Measurements from ENCODE around the gene KCNH4.
A peak's percentile ranks its signal among the peaks of the same experiment; 100 is the strongest.
"Not testable (repeated sequence)": the region's sequence is repeated elsewhere in the genome, so short reads cannot be mapped to it uniquely, and the experiment has no call there.

The KCNH4 gene

DNA sequence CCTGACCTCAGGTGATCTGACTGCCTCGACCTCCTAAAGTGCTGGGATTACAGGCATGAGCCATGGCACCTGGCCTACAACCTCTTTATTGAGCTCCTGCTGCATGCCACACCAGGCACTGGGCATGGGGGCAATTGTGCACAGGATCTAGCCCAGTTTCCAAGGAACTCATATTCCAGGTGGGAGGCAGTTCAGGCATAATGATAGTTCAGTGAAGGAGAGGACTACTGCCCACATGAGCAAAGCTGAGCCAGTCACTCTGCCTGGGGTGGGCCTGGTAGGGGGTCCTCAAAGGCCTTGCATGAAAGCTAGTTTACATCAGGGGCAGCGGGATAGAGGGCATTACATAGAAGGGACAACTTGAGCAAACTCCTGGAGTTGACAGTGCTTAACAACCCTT lies 6.9 kb upstream of the KCNH4 start:
- no peak for DNase-seq (ENCODE audit: low read depth)
- TF ChIP-seq, protein P1, sequence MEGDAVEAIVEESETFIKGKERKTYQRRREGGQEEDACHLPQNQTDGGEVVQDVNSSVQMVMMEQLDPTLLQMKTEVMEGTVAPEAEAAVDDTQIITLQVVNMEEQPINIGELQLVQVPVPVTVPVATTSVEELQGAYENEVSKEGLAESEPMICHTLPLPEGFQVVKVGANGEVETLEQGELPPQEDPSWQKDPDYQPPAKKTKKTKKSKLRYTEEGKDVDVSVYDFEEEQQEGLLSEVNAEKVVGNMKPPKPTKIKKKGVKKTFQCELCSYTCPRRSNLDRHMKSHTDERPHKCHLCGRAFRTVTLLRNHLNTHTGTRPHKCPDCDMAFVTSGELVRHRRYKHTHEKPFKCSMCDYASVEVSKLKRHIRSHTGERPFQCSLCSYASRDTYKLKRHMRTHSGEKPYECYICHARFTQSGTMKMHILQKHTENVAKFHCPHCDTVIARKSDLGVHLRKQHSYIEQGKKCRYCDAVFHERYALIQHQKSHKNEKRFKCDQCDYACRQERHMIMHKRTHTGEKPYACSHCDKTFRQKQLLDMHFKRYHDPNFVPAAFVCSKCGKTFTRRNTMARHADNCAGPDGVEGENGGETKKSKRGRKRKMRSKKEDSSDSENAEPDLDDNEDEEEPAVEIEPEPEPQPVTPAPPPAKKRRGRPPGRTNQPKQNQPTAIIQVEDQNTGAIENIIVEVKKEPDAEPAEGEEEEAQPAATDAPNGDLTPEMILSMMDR (conservative IDR thresholded peaks at IDR 0.05; ENCODE audit: low read depth, low read length), result no peak
- H3K4me3 ChIP-seq (ENCODE audit: low read depth, low read length), result no peak overlapping the region

DNA sequence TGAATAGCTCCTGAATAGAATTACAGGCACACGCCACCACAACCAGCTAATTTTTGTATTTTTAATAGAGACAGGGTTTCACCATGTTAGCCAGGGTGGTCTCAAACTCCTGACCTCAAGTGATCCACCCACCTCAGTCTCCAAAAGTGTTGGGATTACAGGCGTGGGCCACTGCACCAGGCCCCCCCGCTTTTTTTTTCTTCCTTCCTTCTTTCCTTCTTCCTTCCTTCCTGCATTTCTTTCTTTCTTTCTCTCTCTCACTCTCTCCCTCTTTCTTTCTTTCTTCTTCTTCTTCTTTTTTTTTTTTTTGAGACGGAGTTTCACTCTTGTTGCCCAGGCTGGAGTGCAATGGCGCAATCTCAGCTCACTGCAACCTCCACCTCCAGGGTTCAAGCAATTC lies 5.2 kb upstream of the KCNH4 start:
- not testable (repeated sequence) for DNase-seq (ENCODE audit: low read depth); H3K4me3 ChIP-seq (ENCODE audit: low read depth, low read length)

DNA sequence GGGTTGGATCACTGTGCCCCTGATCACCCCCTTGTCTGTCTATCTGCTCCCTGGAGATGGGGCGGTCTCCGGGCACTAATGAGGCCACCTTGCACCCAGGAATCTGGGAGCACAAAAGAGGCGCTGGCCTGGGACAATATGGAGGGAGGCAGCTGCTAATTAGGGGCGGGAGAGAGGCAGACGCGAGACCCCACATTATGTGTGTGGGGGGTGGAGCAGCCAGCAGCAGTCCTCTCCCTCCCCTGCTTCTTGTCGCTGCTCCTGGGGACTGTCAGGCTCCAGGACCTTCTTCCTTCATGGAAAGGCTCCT lies 4.6 kb upstream of the KCNH4 start:
- TF ChIP-seq, protein P1 (conservative IDR thresholded peaks at IDR 0.05; ENCODE audit: low read depth, low read length), result no peak
- no peak for DNase-seq (ENCODE audit: low read depth)
- no peak overlapping the region for H3K4me3 ChIP-seq (ENCODE audit: low read depth, low read length)

DNA sequence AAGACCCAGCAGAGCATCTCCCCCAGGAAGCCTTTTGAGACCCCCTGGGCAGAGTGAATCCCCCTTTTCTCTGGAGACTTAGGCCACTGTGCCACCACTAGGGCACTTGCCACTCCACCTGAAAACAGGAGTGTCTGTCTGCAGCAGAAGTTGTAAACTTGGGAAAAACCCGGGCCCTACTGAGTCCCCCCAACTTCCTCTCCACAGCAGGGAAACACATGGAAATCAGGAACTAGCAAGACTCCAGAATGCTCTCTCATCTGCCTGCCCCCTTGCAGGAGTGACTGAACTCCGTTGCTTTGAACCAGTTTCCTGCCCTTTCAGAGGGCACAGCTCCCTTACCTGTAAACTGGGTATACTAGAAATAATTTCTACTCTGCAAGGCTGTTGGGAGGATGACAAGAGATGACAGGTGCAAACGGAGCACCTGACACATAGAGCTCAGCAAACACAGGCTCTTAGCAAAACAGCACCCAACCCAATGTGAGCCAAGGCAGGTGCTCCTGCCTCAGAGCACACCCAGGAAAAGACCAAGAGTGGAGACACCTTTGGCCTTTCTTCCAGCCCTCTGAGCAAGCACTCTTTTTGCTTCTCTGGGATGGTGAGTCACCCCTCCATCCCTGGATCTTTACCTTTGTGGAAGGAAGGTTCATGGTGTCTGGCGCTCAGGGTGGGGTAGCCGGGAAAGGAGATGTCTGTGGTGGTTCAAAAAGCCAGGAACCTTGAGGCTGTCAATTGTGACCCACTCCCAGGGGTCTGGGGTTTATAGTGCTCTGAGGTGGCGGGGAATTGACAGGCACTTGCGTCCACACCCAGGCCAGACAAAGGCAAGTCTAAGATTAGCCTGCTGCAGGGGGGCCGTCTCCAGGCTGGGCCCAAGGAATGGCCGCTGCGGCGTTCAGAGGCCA lies 4.0 kb upstream of the KCNH4 start, which contains the start of gene HCRT:
Gene HCRT (minus strand): TSS at position 740 of the 908 bp plus-strand sequence. CDS start 87 bp downstream, at position 653.
- TF ChIP-seq, protein P1 (conservative IDR thresholded peaks at IDR 0.05; ENCODE audit: low read depth, low read length), result no peak
- no peak for DNase-seq (ENCODE audit: low read depth)
- H3K4me3 ChIP-seq (ENCODE audit: low read depth, low read length), result peak within 1 kb of the TSS; percentile 42

DNA sequence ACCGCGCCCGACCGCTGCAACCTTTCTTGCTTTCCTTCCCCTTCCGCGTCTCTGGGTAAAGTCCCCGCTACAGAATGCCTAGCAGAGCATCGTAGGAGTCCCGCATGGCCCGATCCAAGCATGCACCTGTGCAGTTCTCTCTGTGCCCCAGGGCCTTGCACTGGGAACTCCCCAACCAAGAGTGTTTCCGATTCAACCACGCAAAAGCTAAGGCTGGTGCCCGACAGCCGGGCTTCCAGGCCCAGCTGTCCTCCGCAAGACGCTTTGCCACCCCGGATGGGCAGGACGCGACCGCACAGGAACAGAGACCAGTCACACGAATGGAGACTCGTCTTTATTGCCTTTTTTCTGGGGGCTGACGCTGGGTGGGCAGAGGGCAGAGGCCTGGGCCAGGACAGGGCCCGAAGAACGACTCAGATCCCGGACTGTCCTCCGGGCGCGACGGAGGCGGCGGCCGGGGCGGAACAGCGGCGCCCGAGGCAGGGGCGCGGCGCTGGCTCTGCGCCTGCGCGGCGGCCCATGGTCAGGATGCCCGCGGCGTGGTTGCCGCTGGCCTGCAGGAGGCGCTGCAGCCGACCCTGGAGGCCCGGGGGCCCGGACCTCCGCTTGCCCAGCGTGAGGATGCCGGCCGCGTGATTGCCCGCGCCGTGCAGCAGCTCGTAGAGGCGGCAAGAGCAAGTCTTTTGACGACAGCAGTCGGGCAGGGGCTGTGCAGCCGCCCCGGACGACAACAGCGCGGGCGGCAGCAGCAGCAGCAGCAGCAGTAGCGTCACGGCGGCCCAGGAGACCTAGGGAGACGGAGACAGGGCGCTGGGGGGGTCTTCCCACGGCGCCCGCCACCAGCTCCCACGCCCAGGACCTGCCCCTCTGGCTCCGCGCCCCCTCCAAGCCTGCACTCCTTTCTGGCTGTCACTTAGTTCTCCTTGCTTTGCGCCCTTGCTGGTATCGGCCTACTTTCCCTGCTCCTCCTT lies 3.1 kb upstream of the KCNH4 start:
- TF ChIP-seq, protein P1 (conservative IDR thresholded peaks at IDR 0.05; ENCODE audit: low read depth, low read length), result peak; percentile 58

DNA sequence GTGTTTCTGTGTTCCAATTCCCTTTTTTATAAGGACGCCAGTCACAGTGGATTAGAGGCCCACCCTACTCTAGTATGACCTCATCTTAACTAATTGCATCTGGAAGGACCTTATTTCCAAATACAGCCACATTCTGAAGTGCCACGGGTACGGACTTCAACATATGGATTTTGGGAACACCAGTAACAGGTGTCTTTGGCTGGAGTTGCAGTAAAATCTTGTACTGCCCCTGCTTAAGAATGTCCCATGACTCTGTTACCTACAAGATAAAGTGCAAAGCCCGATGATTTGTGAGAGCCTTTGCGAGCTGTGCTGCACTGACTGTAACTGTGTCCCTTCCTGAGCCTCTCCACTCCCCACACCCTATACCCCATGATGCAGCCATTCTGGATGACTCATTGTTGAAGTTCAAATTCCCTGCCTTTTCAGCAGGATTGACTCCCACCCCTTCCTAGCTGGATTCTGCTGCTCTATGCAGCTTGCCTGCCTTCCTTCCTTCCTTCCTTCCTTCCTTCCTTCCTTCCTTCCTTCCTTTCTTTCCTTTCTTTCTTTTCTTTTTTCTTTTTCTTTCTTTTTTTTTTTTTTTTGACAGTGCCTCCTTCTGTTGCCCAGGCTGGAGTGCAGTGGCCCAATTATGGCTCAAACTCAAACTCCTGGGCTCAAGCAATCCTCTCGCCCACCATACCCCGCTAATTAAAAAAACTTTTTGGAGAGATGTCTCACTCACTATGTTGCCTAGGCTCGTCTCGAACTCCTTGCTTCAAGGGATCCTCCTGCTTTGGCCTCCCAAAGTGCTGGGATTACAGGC lies 2.2 kb upstream of the KCNH4 start:
- peak; percentile 34 for DNase-seq (ENCODE audit: low read depth)
- H3K4me3 ChIP-seq (ENCODE audit: low read depth, low read length), result peak overlapping the region; percentile 64
- TF ChIP-seq, protein P1 (conservative IDR thresholded peaks at IDR 0.05; ENCODE audit: low read depth, low read length), result no peak

More for the DNA sequence above, 3.1 kb upstream of the KCNH4 start:
- DNase-seq (ENCODE audit: low read depth), result peak; percentile 72
- H3K4me3 ChIP-seq (ENCODE audit: low read depth, low read length), result peak overlapping the region; percentile 64
